ENCODE data around the gene MT2A.
"Not testable (repeated sequence)": the region's sequence is repeated elsewhere in the genome, so short reads cannot be mapped to it uniquely, and the experiment has no call there.

The MT2A gene

DNA sequence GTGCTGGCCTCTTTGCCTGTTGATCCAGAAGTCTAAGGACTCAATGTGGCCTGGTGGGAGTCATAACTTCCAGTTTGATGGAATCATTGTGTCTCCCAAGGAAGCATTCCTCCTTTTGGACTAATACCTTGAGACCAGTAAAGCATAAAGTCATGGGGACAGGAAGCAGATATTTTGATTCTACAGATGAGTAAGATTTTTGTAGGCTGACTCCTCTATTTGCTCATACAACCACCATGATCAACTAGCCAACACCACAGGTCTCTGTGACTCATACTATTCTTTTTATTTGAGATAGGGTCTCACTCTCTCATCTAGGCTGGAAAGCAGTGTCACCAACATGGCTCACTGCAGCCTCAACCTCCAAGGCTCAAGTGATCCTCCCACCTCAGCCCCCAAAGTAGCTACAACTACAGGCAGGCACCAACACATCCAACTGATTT, 6.2 kb downstream of the MT2A start:
- H3K27ac ChIP-seq: no peak overlapping the region
- TF ChIP-seq ZFX (IDR thresholded peaks at IDR 0.05): no peak
- no peak for TF ChIP-seq CTCF (conservative IDR thresholded peaks at IDR 0.05)

DNA sequence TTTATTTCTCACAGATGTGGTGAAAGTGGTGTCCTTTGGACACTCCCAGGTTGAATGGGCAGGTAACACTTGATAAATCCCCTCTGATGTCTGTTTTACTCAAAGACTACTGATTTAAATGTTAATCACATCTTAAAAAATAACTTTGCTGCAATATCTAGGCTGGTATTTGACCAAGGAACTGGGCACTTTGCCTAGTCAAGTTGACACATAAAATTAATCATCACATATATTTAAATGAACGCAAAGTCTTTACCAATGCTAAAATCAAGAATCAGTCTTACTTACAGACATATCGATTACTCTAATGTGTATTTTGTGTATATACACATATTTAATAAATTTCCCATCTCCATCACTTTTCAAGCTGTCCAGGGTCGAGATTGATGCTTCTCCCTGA, 7.0 kb downstream of the MT2A start:
- H3K27ac ChIP-seq: no peak overlapping the region
- no peak for TF ChIP-seq ZFX (IDR thresholded peaks at IDR 0.05)
- TF ChIP-seq CTCF (conservative IDR thresholded peaks at IDR 0.05): no peak

GRCh38 chr16:56616608-56617211, 8.3 kb downstream of the MT2A start:
- H3K27ac ChIP-seq: no peak overlapping the region
- TF ChIP-seq CTCF (conservative IDR thresholded peaks at IDR 0.05): no peak
- TF ChIP-seq ZFX (IDR thresholded peaks at IDR 0.05): no peak

DNA sequence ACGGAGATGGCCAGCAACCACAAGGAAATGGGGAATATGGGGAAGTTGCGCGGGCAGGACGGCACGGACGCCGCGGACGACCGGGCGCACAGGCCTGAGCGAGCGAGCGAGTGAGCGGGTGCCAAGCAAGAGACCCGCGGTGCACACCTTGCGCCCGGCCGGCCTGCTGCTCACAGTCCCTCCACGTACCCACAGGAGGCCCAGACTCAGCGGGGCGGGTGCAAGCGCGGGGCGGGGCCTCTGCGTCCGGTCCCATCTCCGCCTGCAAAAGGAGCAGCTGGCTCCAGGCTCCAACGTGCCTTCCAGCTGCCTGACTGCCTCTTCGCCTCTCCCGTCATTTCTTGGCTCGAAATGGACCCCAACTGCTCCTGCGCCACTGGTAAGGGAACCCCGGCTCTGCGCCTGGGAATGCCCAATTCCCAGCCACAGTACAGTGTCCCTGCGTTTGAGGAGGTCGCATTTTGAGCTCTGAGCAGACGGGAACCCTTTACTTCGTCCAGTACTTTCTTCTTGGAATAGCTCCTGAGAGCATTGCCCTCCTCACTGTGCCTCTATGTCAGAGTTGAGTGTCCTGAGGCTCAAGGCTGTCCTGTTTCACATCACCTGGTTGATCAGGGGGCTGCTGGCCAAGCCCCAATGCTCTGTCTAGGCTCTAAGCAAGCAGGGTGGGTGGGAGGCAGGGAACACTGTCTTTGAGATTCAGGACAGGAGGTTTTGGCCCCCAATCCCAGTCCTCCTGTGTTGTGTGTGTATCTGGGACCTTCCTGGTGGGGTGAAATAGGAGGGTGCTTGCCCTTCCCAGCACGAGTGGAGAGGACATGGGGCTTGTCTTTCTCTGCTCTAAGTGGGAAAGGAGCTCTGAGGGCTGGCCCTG, 9.1 kb downstream of the MT2A start:
- no peak overlapping the region for H3K27ac ChIP-seq
- TF ChIP-seq ZFX (IDR thresholded peaks at IDR 0.05): no peak
- no peak for TF ChIP-seq CTCF (conservative IDR thresholded peaks at IDR 0.05)

DNA sequence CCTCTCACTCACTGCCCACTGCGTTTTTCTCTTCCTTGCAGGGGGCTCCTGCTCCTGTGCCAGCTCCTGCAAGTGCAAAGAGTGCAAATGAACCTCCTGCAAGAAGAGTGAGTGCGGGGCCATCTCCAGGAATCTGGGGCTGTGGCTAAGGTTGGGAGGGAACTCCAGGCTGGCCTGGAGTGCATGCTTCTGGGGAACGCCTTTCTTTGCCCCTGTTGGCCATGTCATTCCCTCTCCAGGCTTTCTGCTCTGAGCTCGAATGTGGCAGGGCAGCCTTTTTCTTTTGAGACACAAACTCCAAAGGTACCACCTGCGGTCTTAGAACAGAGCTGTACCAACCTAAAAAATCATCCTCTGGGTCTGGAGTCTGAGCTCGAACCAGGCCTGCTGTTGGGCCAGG, 9.8 kb downstream of the MT2A start:
- no peak overlapping the region for H3K27ac ChIP-seq
- TF ChIP-seq ZFX (IDR thresholded peaks at IDR 0.05): no peak
- no peak for TF ChIP-seq CTCF (conservative IDR thresholded peaks at IDR 0.05)

- no peak overlapping the region for H3K27ac ChIP-seq
- TF ChIP-seq CTCF (conservative IDR thresholded peaks at IDR 0.05): no peak
- TF ChIP-seq ZFX (IDR thresholded peaks at IDR 0.05): no peak
Observed at GRCh38 chr16:56620339-56620897, 12.0 kb downstream of the MT2A start.

DNA sequence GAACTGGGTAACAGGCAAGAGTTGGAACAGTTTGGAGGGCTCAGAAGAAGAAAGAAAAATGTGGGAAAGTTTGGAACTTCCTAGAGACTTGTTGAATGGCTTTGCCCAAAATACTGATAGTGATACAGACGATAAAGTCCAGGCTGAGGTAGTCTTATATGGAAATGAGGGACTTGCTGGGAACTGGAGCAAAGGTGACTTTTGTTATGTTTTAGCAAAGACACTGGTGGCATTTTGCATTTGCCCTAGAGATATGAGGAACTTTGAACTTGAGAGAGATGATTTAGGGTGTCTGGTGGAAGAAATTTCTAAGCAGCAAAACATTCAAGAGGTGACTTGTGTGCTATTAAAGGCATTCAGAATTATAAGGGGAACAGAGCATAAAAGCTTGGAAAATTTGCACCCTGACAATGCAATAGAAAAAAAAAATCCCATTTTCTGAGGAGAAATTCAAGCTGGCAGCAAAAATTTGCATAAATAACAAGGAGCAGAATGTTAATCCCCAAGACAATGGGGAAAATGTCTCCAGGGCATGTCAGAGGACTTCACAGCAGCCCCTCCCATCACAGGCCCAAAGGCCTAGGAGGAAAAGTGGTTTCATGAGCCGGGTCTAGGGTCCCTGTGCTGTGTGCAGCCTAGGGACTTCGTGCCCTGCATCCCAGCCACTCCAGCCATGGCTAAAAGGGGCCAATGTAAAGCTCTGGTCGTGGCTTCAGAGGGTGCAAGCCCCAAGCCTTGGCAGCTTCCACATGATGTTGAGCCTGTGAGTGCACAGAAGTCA, 13.5 kb downstream of the MT2A start:
- not testable (repeated sequence) for H3K27ac ChIP-seq

- not testable (repeated sequence) for H3K27ac ChIP-seq
Observed at GRCh38 chr16:56623184-56623583, 14.8 kb downstream of the MT2A start.

Measured in C4-2B (cell line).